ENCODE measurements around the gene MST1R. TPM values are rescaled to one million over a fixed set of nuclear protein-coding genes. Genes with fewer than 3 reads are reported as not detected.

The MST1R gene
- polyA plus RNA-seq, 1 donor (not counting 4 experiments of a cell fraction or from before 2014, with no cell fraction given), result 106 TPM

DNA sequence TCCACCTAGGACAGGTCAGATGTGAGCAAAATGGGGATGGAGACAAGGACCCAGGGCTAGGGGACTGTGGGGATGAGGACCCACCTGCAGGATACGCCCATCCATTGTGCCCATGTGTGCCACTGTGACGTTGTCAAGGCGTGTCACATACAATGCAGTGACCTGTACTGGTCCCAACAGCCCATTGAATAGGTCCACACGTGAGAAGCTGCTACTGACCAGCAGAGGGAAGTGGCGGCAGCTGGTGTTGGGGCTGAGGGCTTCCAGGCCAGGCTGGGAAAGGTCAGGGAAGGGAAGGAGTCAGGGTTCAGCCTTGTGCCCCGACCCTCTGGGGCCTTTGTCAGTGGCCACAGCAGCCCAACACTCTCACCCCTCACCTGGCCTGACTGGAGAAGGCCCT is 4.7 kb downstream of the MST1R start:
- Histone ChIP-seq H3K9me1 (ENCODE audit: control insufficient read depth, extremely low read depth, insufficient read depth, low read length) (peaks cover 5% of the 10 kb centered on the region), H3K4me1 (ENCODE audit: control insufficient read depth, extremely low read depth, insufficient read depth, low read length) (peaks cover 26% of the 10 kb centered on the region), H3K9me3 (ENCODE audit: control insufficient read depth, low read depth, low read length) (no peaks in the 10 kb centered on the region), H3K4me3 (ENCODE audit: control insufficient read depth in 2 of 3, extremely low read depth in 1 of 3, insufficient read depth in 2 of 3, low read depth in 1 of 3, low read length in 3 of 3) (peak overlapping the region; percentile 15 to 63 (median 21)), H2AFZ (ENCODE audit: control insufficient read depth, low read length) (no peak overlapping the region), H3K27me3 (ENCODE audit: control insufficient read depth, extremely low read depth, insufficient read depth, low read length) (no peaks in the 10 kb centered on the region), H3K27ac (ENCODE audit: control insufficient read depth, insufficient read depth, low read length) (peak overlapping the region; percentile 57), H3K4me2 (ENCODE audit: control insufficient read depth, extremely low read depth, insufficient read depth, low read depth, low read length) (peak overlapping the region; percentile 93), H3K79me2 (ENCODE audit: control insufficient read depth, insufficient read depth, low read length) (peaks cover 76% of the 10 kb centered on the region), H3K9ac (ENCODE audit: control insufficient read depth, extremely low read depth, insufficient read depth, low read length) (peak overlapping the region; percentile 35), H4K20me1 (ENCODE audit: control insufficient read depth, extremely low read depth, insufficient read depth, low read length) (no peaks in the 10 kb centered on the region), H3K36me3 (ENCODE audit: control insufficient read depth in 2 of 2, extremely low read depth in 1 of 2, insufficient read depth in 2 of 2, low read length in 2 of 2) (peaks cover 41 to 50% of the 10 kb centered on the region in 2 experiments)
- dilution Hi-C loops (cut with MboI; ENCODE audit: extremely low pct_ligation_motif_present, low sequenced_read_pairs), result no loop called here
- no peak for TF ChIP-seq EZH2 (IDR thresholded peaks at IDR 0.05; ENCODE audit: low read length)
- FAIRE-seq, result no peak
- no peak for DNase-seq (ENCODE audit: low read depth, low spot score)

DNA sequence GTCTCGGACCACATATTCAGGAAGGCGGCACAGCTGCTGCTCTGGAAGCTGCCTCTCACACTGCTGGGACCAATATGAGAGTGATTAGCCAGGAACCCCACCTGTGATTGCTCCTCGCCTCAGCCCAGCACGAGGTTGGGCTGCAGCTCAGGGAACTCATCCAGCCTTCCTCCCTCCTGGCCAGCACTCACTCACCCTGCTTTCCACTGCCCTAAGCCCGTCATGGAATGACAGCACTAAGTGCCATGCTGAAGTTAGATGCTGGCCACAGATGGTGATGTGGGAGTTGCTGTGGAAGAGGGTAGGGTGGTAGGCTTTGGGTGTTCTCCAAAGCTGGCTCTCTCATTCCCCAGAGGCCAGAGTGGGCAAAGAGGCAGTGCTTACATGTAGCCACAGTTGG is 7.3 kb downstream of the MST1R start:
- TF ChIP-seq EZH2 (IDR thresholded peaks at IDR 0.05; ENCODE audit: low read length), result no peak
- TF ChIP-seq, protein P1, sequence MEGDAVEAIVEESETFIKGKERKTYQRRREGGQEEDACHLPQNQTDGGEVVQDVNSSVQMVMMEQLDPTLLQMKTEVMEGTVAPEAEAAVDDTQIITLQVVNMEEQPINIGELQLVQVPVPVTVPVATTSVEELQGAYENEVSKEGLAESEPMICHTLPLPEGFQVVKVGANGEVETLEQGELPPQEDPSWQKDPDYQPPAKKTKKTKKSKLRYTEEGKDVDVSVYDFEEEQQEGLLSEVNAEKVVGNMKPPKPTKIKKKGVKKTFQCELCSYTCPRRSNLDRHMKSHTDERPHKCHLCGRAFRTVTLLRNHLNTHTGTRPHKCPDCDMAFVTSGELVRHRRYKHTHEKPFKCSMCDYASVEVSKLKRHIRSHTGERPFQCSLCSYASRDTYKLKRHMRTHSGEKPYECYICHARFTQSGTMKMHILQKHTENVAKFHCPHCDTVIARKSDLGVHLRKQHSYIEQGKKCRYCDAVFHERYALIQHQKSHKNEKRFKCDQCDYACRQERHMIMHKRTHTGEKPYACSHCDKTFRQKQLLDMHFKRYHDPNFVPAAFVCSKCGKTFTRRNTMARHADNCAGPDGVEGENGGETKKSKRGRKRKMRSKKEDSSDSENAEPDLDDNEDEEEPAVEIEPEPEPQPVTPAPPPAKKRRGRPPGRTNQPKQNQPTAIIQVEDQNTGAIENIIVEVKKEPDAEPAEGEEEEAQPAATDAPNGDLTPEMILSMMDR (optimal IDR thresholded peaks at IDR 0.05 in 1 of 3, IDR thresholded peaks at IDR 0.05 in 1 of 3, conservative IDR thresholded peaks at IDR 0.05 in 1 of 3; ENCODE audit: extremely low read depth in 1 of 3, insufficient read depth in 2 of 3, low read length in 3 of 3), result no peak
- dilution Hi-C loops (cut with MboI; ENCODE audit: extremely low pct_ligation_motif_present, low sequenced_read_pairs), result no loop called here

DNA sequence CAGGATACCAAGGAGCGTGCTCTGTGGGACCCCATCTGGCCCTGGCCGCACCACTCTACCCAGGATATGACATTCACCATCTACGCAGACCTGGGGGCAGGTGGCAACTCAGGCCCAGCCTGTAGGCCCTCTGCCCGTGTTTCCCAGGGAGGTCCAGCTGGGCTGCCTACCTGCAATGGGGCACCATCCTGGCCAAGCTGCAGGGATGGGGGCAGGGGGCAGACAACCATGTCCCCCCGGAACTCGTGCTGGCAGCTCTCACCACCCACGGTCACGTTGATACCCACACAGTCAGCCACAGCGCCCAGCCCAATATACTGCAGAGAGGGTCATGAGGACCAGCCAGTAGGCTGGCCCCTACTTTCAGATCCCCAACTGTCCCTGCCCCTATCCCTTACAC is 7.9 kb downstream of the MST1R start:
- Histone ChIP-seq H3K9me3 (ENCODE audit: control insufficient read depth, low read depth, low read length) (no peaks in the 10 kb centered on the region), H3K9me1 (ENCODE audit: control insufficient read depth, extremely low read depth, insufficient read depth, low read length) (peaks cover 5% of the 10 kb centered on the region), H4K20me1 (ENCODE audit: control insufficient read depth, extremely low read depth, insufficient read depth, low read length) (peaks cover 3% of the 10 kb centered on the region), H2AFZ (ENCODE audit: control insufficient read depth, low read length) (no peak overlapping the region), H3K36me3 (ENCODE audit: control insufficient read depth in 2 of 2, extremely low read depth in 1 of 2, insufficient read depth in 2 of 2, low read length in 2 of 2) (peaks cover 50 to 56% of the 10 kb centered on the region in 2 experiments), H3K27ac (ENCODE audit: control insufficient read depth, insufficient read depth, low read length) (no peak overlapping the region), H3K79me2 (ENCODE audit: control insufficient read depth, insufficient read depth, low read length) (peaks cover 51% of the 10 kb centered on the region), H3K4me1 (ENCODE audit: control insufficient read depth, extremely low read depth, insufficient read depth, low read length) (peaks cover 21% of the 10 kb centered on the region), H3K4me3 (ENCODE audit: control insufficient read depth in 2 of 3, extremely low read depth in 1 of 3, insufficient read depth in 2 of 3, low read depth in 1 of 3, low read length in 3 of 3) (no peak overlapping the region), H3K27me3 (ENCODE audit: control insufficient read depth, extremely low read depth, insufficient read depth, low read length) (no peaks in the 10 kb centered on the region), H3K9ac (ENCODE audit: control insufficient read depth, extremely low read depth, insufficient read depth, low read length) (no peak overlapping the region), H3K4me2 (ENCODE audit: control insufficient read depth, extremely low read depth, insufficient read depth, low read depth, low read length) (no peak overlapping the region)
- TF ChIP-seq, protein P1 (optimal IDR thresholded peaks at IDR 0.05 in 1 of 3, IDR thresholded peaks at IDR 0.05 in 1 of 3, conservative IDR thresholded peaks at IDR 0.05 in 1 of 3; ENCODE audit: extremely low read depth in 1 of 3, insufficient read depth in 2 of 3, low read length in 3 of 3), result no peak
- TF ChIP-seq EZH2 (IDR thresholded peaks at IDR 0.05; ENCODE audit: low read length), result no peak
- DNase-seq (ENCODE audit: low read depth, low spot score) (no peak), FAIRE-seq (no peak)
- dilution Hi-C loops (cut with MboI; ENCODE audit: extremely low pct_ligation_motif_present, low sequenced_read_pairs), result no loop called here

More for the DNA sequence above, 7.3 kb downstream of the MST1R start:
- Histone ChIP-seq H2AFZ (ENCODE audit: control insufficient read depth, low read length) (no peak overlapping the region), H3K4me1 (ENCODE audit: control insufficient read depth, extremely low read depth, insufficient read depth, low read length) (peaks cover 25% of the 10 kb centered on the region), H3K27me3 (ENCODE audit: control insufficient read depth, extremely low read depth, insufficient read depth, low read length) (no peaks in the 10 kb centered on the region), H3K27ac (ENCODE audit: control insufficient read depth, insufficient read depth, low read length) (no peak overlapping the region), H3K79me2 (ENCODE audit: control insufficient read depth, insufficient read depth, low read length) (peaks cover 52% of the 10 kb centered on the region), H3K9ac (ENCODE audit: control insufficient read depth, extremely low read depth, insufficient read depth, low read length) (no peak overlapping the region), H3K4me3 (ENCODE audit: control insufficient read depth in 2 of 3, extremely low read depth in 1 of 3, insufficient read depth in 2 of 3, low read depth in 1 of 3, low read length in 3 of 3) (no peak overlapping the region), H3K4me2 (ENCODE audit: control insufficient read depth, extremely low read depth, insufficient read depth, low read depth, low read length) (no peak overlapping the region), H3K36me3 (ENCODE audit: control insufficient read depth in 2 of 2, extremely low read depth in 1 of 2, insufficient read depth in 2 of 2, low read length in 2 of 2) (peaks cover 45 to 50% of the 10 kb centered on the region in 2 experiments), H4K20me1 (ENCODE audit: control insufficient read depth, extremely low read depth, insufficient read depth, low read length) (peaks cover 1% of the 10 kb centered on the region), H3K9me3 (ENCODE audit: control insufficient read depth, low read depth, low read length) (no peaks in the 10 kb centered on the region), H3K9me1 (ENCODE audit: control insufficient read depth, extremely low read depth, insufficient read depth, low read length) (peaks cover 5% of the 10 kb centered on the region)
- DNase-seq (ENCODE audit: low read depth, low spot score), result no peak
- FAIRE-seq, result no peak

Data from keratinocyte (primary cell).